HG03378 (cell line): ENCODE results near the gene LCE3D.
"Not testable (repeated sequence)": the region's sequence is repeated elsewhere in the genome, so short reads cannot be mapped to it uniquely, and the experiment has no call there.

Experiments
- ATAC-seq: cut with Tn5 transposase; IDR thresholded peaks from one replicate; pipeline ENCODE4 v1.9.1; 2021; ENCODE audit warnings: mild to moderate bottlenecking, moderate library complexity; ENCODE audit not compliant: unreplicated experiment

Gene LCE3D

GRCh38 chr1:152580433-152580832, at the start of gene LCE3D:
Gene LCE3D (minus strand): TSS chr1:152580516. CDS start chr1:152579936, 580 bp downstream.
- ATAC-seq, result no peak

- no peak for ATAC-seq
Observed at GRCh38 chr1:152626744-152627143, 46.4 kb upstream of the LCE3D start.

- ATAC-seq, result no peak
Observed at GRCh38 chr1:152623203-152623844, 43.0 kb upstream of the LCE3D start.

- no peak for ATAC-seq
Observed at GRCh38 chr1:152622803-152623202, 42.5 kb upstream of the LCE3D start, which contains the start of gene LCE3A. Gene LCE3A (minus strand): TSS chr1:152623103. CDS start chr1:152623103, 0 bp downstream.

GRCh38 chr1:152621993-152622392, 41.7 kb upstream of the LCE3D start:
- no peak for ATAC-seq

GRCh38 chr1:152613511-152613910, 33.2 kb upstream of the LCE3D start, which contains the start of gene LCE3B:
Gene LCE3B (plus strand): TSS chr1:152613811. CDS start chr1:152613811, 0 bp downstream.
- no peak for ATAC-seq

GRCh38 chr1:152599934-152600333, 19.6 kb upstream of the LCE3D start, which contains the start of gene LCE3C:
Gene LCE3C (plus strand): TSS chr1:152600234. CDS start chr1:152600732, 498 bp downstream.
- ATAC-seq, result no peak

GRCh38 chr1:152596986-152597385, 16.7 kb upstream of the LCE3D start:
- no peak for ATAC-seq

GRCh38 chr1:152585586-152585985, 5.3 kb upstream of the LCE3D start:
- no peak for ATAC-seq

GRCh38 chr1:152582647-152583046, 2.3 kb upstream of the LCE3D start:
- no peak for ATAC-seq

- ATAC-seq, result not testable (repeated sequence)
Observed at GRCh38 chr1:152579526-152579925, 790 bp downstream of the LCE3D start.

GRCh38 chr1:152577168-152577567, 3.1 kb downstream of the LCE3D start:
- ATAC-seq, result no peak

GRCh38 chr1:152566681-152567080, 13.6 kb downstream of the LCE3D start, which contains the start of gene LCE3E:
Gene LCE3E (minus strand): TSS chr1:152566780. CDS start chr1:152566208, 572 bp downstream.
- no peak for ATAC-seq

GRCh38 chr1:152565535-152566215, 14.6 kb downstream of the LCE3D start:
- no peak for ATAC-seq

GRCh38 chr1:152565115-152565514, 15.2 kb downstream of the LCE3D start:
- ATAC-seq, result no peak

GRCh38 chr1:152548358-152548757, 32.0 kb downstream of the LCE3D start:
- not testable (repeated sequence) for ATAC-seq

- ATAC-seq, result no peak
Observed at GRCh38 chr1:152546704-152547103, 33.6 kb downstream of the LCE3D start.

- no peak for ATAC-seq
Observed at GRCh38 chr1:152543820-152544219, 36.5 kb downstream of the LCE3D start.

GRCh38 chr1:152539901-152540300, 40.4 kb downstream of the LCE3D start:
- no peak for ATAC-seq

GRCh38 chr1:152537496-152537895, 42.8 kb downstream of the LCE3D start:
- no peak for ATAC-seq

GRCh38 chr1:152535774-152536173, 44.5 kb downstream of the LCE3D start:
- ATAC-seq, result no peak

GRCh38 chr1:152533327-152533938, 46.9 kb downstream of the LCE3D start:
- ATAC-seq, result no peak
